K562 (cell line): Measurements from ENCODE around the gene ABCB9. TPM values are rescaled to one million over a fixed set of nuclear protein-coding genes. Genes with fewer than 3 reads are reported as not detected.

ENCODE experiments used
- ATAC-seq: fragments of 200-7000 bp; cut with Tn5 transposase; 3 replicates; pipeline ENCODE4 v1.9.1; 2020; ENCODE audit warnings: moderate library complexity
- BruUV-seq: library from RNA; stranded (reverse); fragments of 400-500 nt; replicated peaks from 2 replicates; lab custom pipeline; 2021; lab: Mats Ljungman, UMichigan
- CTCF ChIA-PET: fragments of 300-600 bp; formaldehyde crosslinking; extraction: SDS; loops from one replicate; lab custom pipeline; 2021; ENCODE audit warnings: low intra/inter-chr PET ratio; lab: Yijun Ruan, JAX
- POLR2A ChIA-PET: fragments of 300-600, 350-650 bp; sonication (Branson Sonifier 250); formaldehyde crosslinking; extraction: SDS; loops from one replicate; lab custom pipeline; 2021; ENCODE audit warnings: antibody characterized with exemption, inconsistent platforms; lab: Yijun Ruan, JAX
- DNase-seq, 4 experiments: peaks; one replicate each; pipeline versions ENCODE4 v3.0.0 to v3.0.0-alpha.2; 2011 to 2018; ENCODE audit warnings: low spot score in 3 of 4, mixed read lengths in 3 of 4; ENCODE audit errors: extremely low read depth in 1 of 4
- FAIRE-seq: peaks from 2 replicates; lab custom pipeline; 2011; peaks lifted over from hg19 to GRCh38; lab: Jason Lieb, UNC
- H2AFZ ChIP-seq: 2 replicates; pipeline ENCODE4 v1.6.0; 2011; ENCODE audit warnings: low read depth, low read length, control low read depth, inconsistent platforms
- H3K27ac ChIP-seq: fragments of 200-600 bp; 3 replicates; pipeline ENCODE4 v1.8.0; 2011; ENCODE audit warnings: low read depth, mild to moderate bottlenecking, control low read depth, inconsistent platforms, low read length, moderate library complexity, mixed read lengths; ENCODE audit errors: extremely low read depth
- H3K27me3 ChIP-seq, 2 experiments: fragments of 300-600 bp in 1 of 2; 2 replicates in 1 of 2; 3 replicates in 1 of 2; pipeline versions ENCODE4 v1.6.0 to v1.8.0; 2011; ENCODE audit warnings: inconsistent platforms in 2 of 2, low read length in 2 of 2, mild to moderate bottlenecking in 1 of 2, mixed read lengths in 1 of 2, moderate library complexity in 1 of 2; ENCODE audit not compliant: control insufficient read depth in 2 of 2, insufficient read depth in 2 of 2
- H3K36me3 ChIP-seq: fragments of 300-600 bp; 3 replicates; pipeline ENCODE4 v1.8.0; 2011; ENCODE audit warnings: mild to moderate bottlenecking, low read length, inconsistent platforms; ENCODE audit not compliant: control insufficient read depth, insufficient read depth
- H3K4me1 ChIP-seq, 2 experiments: fragments of 200-600 bp in 1 of 2; replicated peaks in 1 of 2; 2 replicates in 1 of 2; 3 replicates in 1 of 2; pipeline versions ENCODE4 v1.5.1 to v1.8.0; 2011; ENCODE audit warnings: inconsistent platforms in 2 of 2, low read length in 2 of 2, mild to moderate bottlenecking in 1 of 2, mixed read lengths in 1 of 2, moderate library complexity in 1 of 2; ENCODE audit not compliant: control insufficient read depth in 2 of 2, insufficient read depth in 2 of 2
- H3K4me2 ChIP-seq: 2 replicates; pipeline ENCODE4 v1.6.1; 2011; ENCODE audit warnings: low read length, control low read depth, inconsistent platforms, mixed read lengths; ENCODE audit not compliant: insufficient read depth
- H3K4me3 ChIP-seq: fragments of 200-600 bp; sonication (generic), shearing (Covaris generic); 2 replicates; pipeline ENCODE4 v1.5.1; 2016; ENCODE audit warnings: control low read depth, inconsistent platforms
- H3K79me2 ChIP-seq: fragments of 200-600 bp; 3 replicates; pipeline ENCODE4 v1.8.0; 2011; ENCODE audit warnings: low read length, inconsistent platforms; ENCODE audit not compliant: control insufficient read depth, insufficient read depth
- H3K9ac ChIP-seq, 2 experiments: 2 replicates each; pipeline versions ENCODE4 v1.6.0 to v1.6.1; 2011; ENCODE audit warnings: low read depth in 2 of 2, low read length in 2 of 2, control low read depth in 1 of 2, inconsistent platforms in 1 of 2, mild to moderate bottlenecking in 1 of 2, mixed read lengths in 1 of 2; ENCODE audit not compliant: insufficient read depth in 1 of 2
- H3K9me1 ChIP-seq: one replicate; pipeline ENCODE4 v1.6.0; 2011; ENCODE audit warnings: inconsistent platforms, mild to moderate bottlenecking, low read length, moderate library complexity; ENCODE audit not compliant: control insufficient read depth, insufficient read depth
- H3K9me3 ChIP-seq: replicated peaks from 2 replicates; pipeline ENCODE4 v1.5.1; 2011; ENCODE audit warnings: low read depth, low read length, inconsistent platforms; ENCODE audit not compliant: control insufficient read depth, insufficient read depth
- H4K20me1 ChIP-seq: replicated peaks from 2 replicates; pipeline ENCODE4 v1.6.1; 2011; ENCODE audit warnings: low read length, inconsistent platforms, mixed read lengths; ENCODE audit not compliant: control insufficient read depth, insufficient read depth
- BHLHE40 ChIP-seq: IDR thresholded peaks from 2 replicates; pipeline ENCODE4 v1.6.1; 2011; ENCODE audit warnings: low read length, improper control_type of control experiment
- BRCA1 ChIP-seq, 2 experiments: fragments of 450-650 bp in 1 of 2; sonication (generic) in 1 of 2; formaldehyde crosslinking in 1 of 2; IDR thresholded peaks; 2 replicates each; pipeline versions ENCODE4 v1.5.0 to v1.6.1; 2017 to 2020; ENCODE audit warnings: mild to moderate bottlenecking in 1 of 2, missing genetic modification reagents in 1 of 2
- PRPF4 ChIP-seq: fragments of 200-400 bp; formaldehyde crosslinking; IDR thresholded peaks from one replicate; pipeline ENCODE4 v1.6.1; 2017; ENCODE audit warnings: low read length, low read depth, mild to moderate bottlenecking; ENCODE audit not compliant: insufficient read depth, poor library complexity, severe bottlenecking
- SFPQ ChIP-seq: fragments of 200-400 bp; formaldehyde crosslinking; IDR thresholded peaks from 2 replicates; pipeline ENCODE4 v1.6.1; 2017; ENCODE audit warnings: mild to moderate bottlenecking, low read depth, low read length, moderate library complexity
- TAF7 ChIP-seq: fragments of 450-650 bp; IDR thresholded peaks from 2 replicates; pipeline ENCODE4 v1.6.1; 2016; ENCODE audit warnings: missing genetic modification characterization, missing compliant biosample characterization
- ZNF449 ChIP-seq: fragments of 250-450 bp; sonication (Bioruptor Pico); IDR thresholded peaks from 2 replicates; pipeline ENCODE4 v1.8.0; 2022; ENCODE audit warnings: moderate library complexity, mild to moderate bottlenecking, inconsistent platforms
- ZNF655 ChIP-seq: fragments of 250-450 bp; sonication (Bioruptor Pico); IDR thresholded peaks from 2 replicates; pipeline ENCODE4 v1.5.0; 2021
- WGBS: fragments of 100-300 bp; shearing (Covaris generic); methylation state at CpG from one replicate; pipeline ENCODE4 v1.1.6; 2016; ENCODE audit warnings: low coverage, mixed read lengths; ENCODE audit not compliant: insufficient coverage; ENCODE audit errors: missing lambda C conversion rate; 5-methylcytosine and 5-hydroxymethylcytosine counted together
- in situ Hi-C: fragments of 300-500 bp; cut with MboI; formaldehyde crosslinking; loops from 4 replicates; pipeline ENCODE4 v1.15.0; 2018; ENCODE audit warnings: inconsistent platforms, mixed read lengths
- intact Hi-C: fragments of 100-400 bp; cut with micrococcal nuclease; formaldehyde crosslinking; loops from 2 replicates; pipeline ENCODE4 v1.14.2; 2022
- polyA plus RNA-seq, 8 experiments: library from polyadenylated mRNA; depleted of rRNA in 4 of 8; stranded (reverse) in 5 of 8; unstranded in 3 of 8; fragments of >200 nt; fragmentation: Nextera tagmentation in 2 of 8; fragmentation: Illumina TruSeq in 1 of 8; extraction: Ambion mirVana in 2 of 8; extraction: Trizol in 1 of 8; gene quantifications; 2 replicates each; pipeline versions ENCODE4 v1.2.1 to v1.2.3, GENCODE V29; 2011 to 2014; ENCODE audit warnings: inconsistent platforms in 1 of 8, missing spikeins in 1 of 8
- total RNA-seq, 7 experiments: library from RNA; depleted of rRNA in 6 of 7; stranded (reverse); fragments of >200 nt in 6 of 7; fragmentation: Illumina TruSeq in 2 of 7; extraction: Trizol in 2 of 7; gene quantifications; 2 replicates each; pipeline versions ENCODE4 v1.2.1 to v1.2.3, GENCODE V29; 2011 to 2021; ENCODE audit warnings: low replicate concordance in 1 of 7

The ABCB9 gene
- total and polyA plus RNA-seq, 9 of the 15 experiments (the other 6 are each of a cell fraction or from before 2014, with no cell fraction given): 0.20 to 12.6 (median 6.2) TPM

- H3K9ac ChIP-seq: peak overlapping the region in 1 of 2 experiments; percentile 39; a peak in 1 of 4 replicates
- H3K27ac ChIP-seq: no peak overlapping the region
- ATAC-seq (no peak), DNase-seq (no peak), FAIRE-seq (no peak)
- H3K4me1 ChIP-seq: peaks cover 13 to 36% of the 10 kb centered on the region in 2 experiments
- H3K9me3 ChIP-seq: no peaks in the 10 kb centered on the region
- in situ Hi-C loops: no loop called here
- no peaks in the 10 kb centered on the region for H4K20me1 ChIP-seq
- H3K4me3 ChIP-seq: no peak overlapping the region
- intact Hi-C loops: no loop called here
- no peak overlapping the region for H3K4me2 ChIP-seq
- 80% methylated on average over 4 of the region's 4 CpGs for WGBS
- no TSS peak for BruUV-seq
- ChIA-PET POLR2A (interaction anchor here (0.6 kb wide), 2 partner anchors 23 to 276 kb away, joined by 3 to 4 read pairs; partner anchors contain the start of gene OGFOD2), CTCF (no interaction called here)
- no peak overlapping the region for H2AFZ ChIP-seq
- no peaks in the 10 kb centered on the region for H3K27me3 ChIP-seq
- H3K79me2 ChIP-seq: no peaks in the 10 kb centered on the region
- H3K9me1 ChIP-seq: no peaks in the 10 kb centered on the region
- TF ChIP-seq TAF7 (tag) (no peak), ZNF655 (CRISPR knock-in tag) (no peak), PRPF4 (no peak), SFPQ (no peak), BRCA1 (IDR thresholded peaks at IDR 0.05) (no peak), BRCA1 (CRISPR knock-in tag; IDR thresholded peaks at IDR 0.05) (no peak), BHLHE40 (no peak), ZNF449 (CRISPR knock-in tag) (no peak)
- H3K36me3 ChIP-seq: no peaks in the 10 kb centered on the region
Observed at GRCh38 chr12:122998316-122998715, 32.1 kb upstream of the ABCB9 start.
